ENCODE results near the gene FAM90A1. TPM values are rescaled to one million over a fixed set of nuclear protein-coding genes. Genes with fewer than 3 reads are reported as not detected.
"Not testable (repeated sequence)": the region's sequence is repeated elsewhere in the genome, so short reads cannot be mapped to it uniquely, and the experiment has no call there.

Gene FAM90A1
- total RNA-seq, 1 donor from 2014 or later = not detected

DNA sequence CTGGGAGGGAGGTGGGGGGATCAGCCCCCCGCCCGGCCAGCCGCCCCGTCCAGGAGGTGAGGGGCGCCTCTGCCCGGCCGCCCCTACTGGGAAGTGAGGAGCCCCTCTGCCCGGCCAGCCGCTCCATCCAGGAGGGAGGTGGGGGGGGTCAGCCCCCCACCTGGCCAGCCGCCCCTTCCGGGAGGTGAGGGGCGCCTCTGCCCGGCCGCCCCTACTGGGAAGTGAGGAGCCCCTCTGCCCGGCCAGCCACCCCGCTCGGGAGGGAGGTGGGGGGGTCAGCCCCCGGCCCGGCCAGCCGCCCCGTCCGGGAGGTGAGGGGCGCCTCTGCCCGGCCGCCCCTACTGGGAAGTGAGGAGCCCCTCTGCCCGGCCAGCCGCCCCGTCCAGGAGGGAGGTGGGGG is 43.2 kb downstream of the FAM90A1 start:
- intact Hi-C loops (cut with DNase I); DNase-seq (ENCODE audit: low spot score): not testable (repeated sequence)

DNA sequence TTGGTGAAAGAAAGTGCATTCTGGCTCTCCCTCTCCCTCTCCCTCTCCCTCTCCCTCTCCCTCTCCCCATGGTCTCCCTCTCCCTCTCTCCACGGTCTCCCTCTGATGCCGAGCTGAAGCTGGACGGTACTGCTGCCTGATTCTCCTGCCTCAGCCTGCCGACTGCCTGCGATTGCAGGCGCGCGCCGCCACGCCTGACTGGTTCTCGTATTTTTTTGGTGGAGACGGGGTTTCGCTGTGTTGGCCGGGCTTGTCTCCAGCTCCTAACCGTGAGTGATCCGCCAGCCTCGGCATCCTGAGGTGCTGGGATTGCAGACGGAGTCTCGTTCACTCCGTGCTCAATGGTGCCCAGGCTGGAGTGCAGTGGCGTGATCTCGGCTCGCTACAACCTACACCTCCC is 44.1 kb downstream of the FAM90A1 start:
- DNase-seq (ENCODE audit: low spot score); intact Hi-C loops (cut with DNase I); ATAC-seq: not testable (repeated sequence)

More for the DNA sequence above, 43.2 kb downstream of the FAM90A1 start:
- not testable (repeated sequence) for ATAC-seq

DNA sequence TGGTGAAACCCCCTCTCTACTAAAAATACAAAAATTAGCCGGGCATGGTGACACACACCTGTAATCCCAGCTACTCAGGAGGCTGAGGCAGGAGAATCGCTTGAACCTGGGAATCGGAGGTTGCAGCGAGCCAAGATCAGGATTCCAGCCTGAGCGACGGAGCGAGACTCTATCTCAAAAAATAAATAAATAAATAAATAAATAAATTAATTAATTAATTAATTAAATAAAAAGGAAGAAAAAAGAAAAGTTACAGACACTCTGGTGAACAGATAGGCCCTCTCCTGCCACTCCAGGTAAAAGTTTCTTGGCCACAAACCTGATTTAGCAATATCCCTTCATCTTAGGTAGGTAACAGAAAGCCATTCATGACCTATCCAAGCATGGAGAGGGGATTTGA is 44.5 kb downstream of the FAM90A1 start:
- ATAC-seq; DNase-seq (ENCODE audit: low spot score); intact Hi-C loops (cut with DNase I): not testable (repeated sequence)

DNA sequence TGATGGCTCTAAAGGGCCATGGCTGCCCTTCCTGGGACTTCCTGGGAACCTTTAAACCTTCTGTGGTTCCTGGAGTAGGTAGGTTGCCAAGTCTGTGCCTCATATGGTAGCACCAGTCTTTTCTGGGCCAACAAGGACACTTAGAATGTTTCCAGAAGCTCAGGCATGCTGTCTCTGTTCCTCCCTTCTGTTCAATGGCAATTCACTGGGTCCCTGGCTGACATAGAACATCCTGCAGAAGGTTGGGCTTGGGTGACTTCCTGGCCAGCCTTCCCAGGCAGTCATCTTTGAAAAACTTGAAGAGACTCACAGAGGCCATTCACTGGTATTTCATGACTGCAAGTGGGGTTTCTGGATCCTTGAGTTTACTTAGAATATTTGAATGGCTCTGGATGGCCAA is 46.1 kb downstream of the FAM90A1 start:
- DNase-seq (ENCODE audit: low spot score); intact Hi-C loops (cut with DNase I); ATAC-seq: not testable (repeated sequence)

DNA sequence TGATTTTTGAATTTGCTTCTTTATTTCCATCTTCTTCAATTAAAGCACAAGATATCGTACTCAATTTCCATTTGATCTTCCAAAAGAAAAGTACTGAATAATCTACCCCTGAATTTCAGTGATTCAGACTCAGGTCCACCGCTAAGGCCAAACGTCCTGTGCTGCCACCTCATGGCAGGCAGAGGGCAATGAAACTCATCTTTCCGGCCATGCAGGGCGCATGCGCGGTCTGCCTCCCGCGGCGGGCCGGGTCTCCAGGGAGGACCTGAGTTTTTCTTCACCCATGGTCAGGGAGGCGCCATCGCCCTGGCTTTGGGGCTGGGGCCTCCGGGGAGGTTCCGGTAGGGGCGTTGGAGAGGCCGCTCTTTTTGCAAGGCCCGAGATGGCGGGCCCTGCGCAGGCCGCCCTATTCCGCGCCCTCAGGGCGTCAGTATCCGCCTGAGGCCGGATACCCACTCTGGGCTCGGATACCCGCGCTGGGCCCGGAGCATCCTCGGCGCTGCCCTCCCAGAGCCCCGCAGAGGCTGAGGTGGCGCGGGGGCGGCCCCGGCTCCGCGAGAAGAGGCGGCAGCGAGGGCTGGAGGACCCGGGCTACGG is 47.3 kb downstream of the FAM90A1 start:
- ATAC-seq; intact Hi-C loops (cut with DNase I): not testable (repeated sequence)
- DNase-seq (ENCODE audit: low spot score) = peak; percentile 86

DNA sequence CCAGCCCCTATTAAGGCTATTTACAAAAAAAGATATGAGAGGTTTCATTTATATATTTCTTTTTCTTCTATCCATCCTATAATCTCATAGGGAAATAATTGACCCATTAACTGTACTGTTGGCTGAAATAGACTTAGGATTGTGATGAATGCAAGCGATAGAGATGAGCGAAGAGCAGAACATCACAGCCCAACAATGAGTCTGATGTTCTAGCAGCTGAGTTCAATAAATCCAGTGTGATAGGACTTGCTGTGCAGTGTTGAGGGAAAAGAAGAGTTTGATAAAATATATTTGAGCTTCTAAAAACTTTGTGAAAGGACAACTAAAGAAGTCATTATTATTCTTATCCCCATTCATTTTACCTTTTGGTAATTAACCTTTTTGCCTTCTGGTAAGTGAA is 54.5 kb downstream of the FAM90A1 start:
- ATAC-seq; DNase-seq (ENCODE audit: low spot score); intact Hi-C loops (cut with DNase I): not testable (repeated sequence)

Other genes with a start within 250 kb of the FAM90A1 start
- gene FOXJ2, start 194.9 kb downstream of the FAM90A1 start, total RNA-seq = 29.9 TPM
- gene C3AR1, start 161.3 kb downstream of the FAM90A1 start, total RNA-seq = 21.8 TPM
- gene NECAP1, start 145.3 kb downstream of the FAM90A1 start, total RNA-seq = 34.8 TPM
- 4.6 TPM for gene CLEC4A, start 104.0 kb downstream of the FAM90A1 start, total RNA-seq
- gene ZNF705A, start 70.6 kb downstream of the FAM90A1 start, total RNA-seq = not detected
- not detected for gene CLEC6A, start 228.3 kb upstream of the FAM90A1 start, total RNA-seq

Measured in sciatic nerve (tissue), 2 donors.